Hematopoietic multipotent progenitor cell treated with erythropoietin and hydrocortisone succinate and interleukin-3 and kit ligand, for 4 days (in vitro differentiated cells): Measurements from ENCODE around the gene IGFBP4.

Source experiments
- DNase-seq: peaks from one replicate; pipeline ENCODE4 v3.0.0-alpha.2; 2015

Gene IGFBP4

GRCh38 chr17:40457369-40457768, 14.1 kb downstream of the IGFBP4 start:
- DNase-seq = no peak

- DNase-seq = peak; percentile 37
These were observed 14.9 kb downstream of the IGFBP4 start for GRCh38 chr17:40457964-40458791.

GRCh38 chr17:40458851-40459482, 15.7 kb downstream of the IGFBP4 start:
- no peak for DNase-seq

- no peak for DNase-seq
These were observed 16.7 kb downstream of the IGFBP4 start for GRCh38 chr17:40459636-40460603.

- DNase-seq = no peak
These were observed 17.3 kb downstream of the IGFBP4 start for GRCh38 chr17:40460604-40460967.

- no peak for DNase-seq
These were observed 17.9 kb downstream of the IGFBP4 start for GRCh38 chr17:40460968-40461731.

- no peak for DNase-seq
These were observed 18.6 kb downstream of the IGFBP4 start for GRCh38 chr17:40461732-40462342.

- no peak for DNase-seq
These were observed 19.3 kb downstream of the IGFBP4 start for GRCh38 chr17:40462343-40463121.

- no peak for DNase-seq
These were observed 19.9 kb downstream of the IGFBP4 start for GRCh38 chr17:40463122-40463550.

GRCh38 chr17:40464392-40464855, 21.2 kb downstream of the IGFBP4 start:
- DNase-seq = no peak

GRCh38 chr17:40466298-40466971, 23.2 kb downstream of the IGFBP4 start:
- no peak for DNase-seq

GRCh38 chr17:40467281-40467867, 24.1 kb downstream of the IGFBP4 start:
- DNase-seq = no peak

- DNase-seq = no peak
These were observed 25.3 kb downstream of the IGFBP4 start for GRCh38 chr17:40468560-40468959.

- DNase-seq = no peak
These were observed 26.8 kb downstream of the IGFBP4 start for GRCh38 chr17:40469805-40470675.

GRCh38 chr17:40470932-40471828, 27.9 kb downstream of the IGFBP4 start:
- no peak for DNase-seq

GRCh38 chr17:40471846-40472732, 28.8 kb downstream of the IGFBP4 start:
- DNase-seq = no peak
